GM21576 (cell line): ENCODE data around the gene TSBP1.
"Not testable (repeated sequence)": the region's sequence is repeated elsewhere in the genome, so short reads cannot be mapped to it uniquely, and the experiment has no call there.

Experiments used
- ATAC-seq: cut with Tn5 transposase; IDR thresholded peaks from one replicate; pipeline ENCODE4 v1.9.1; 2021; ENCODE audit warnings: mild to moderate bottlenecking, moderate library complexity; ENCODE audit not compliant: unreplicated experiment

TSBP1 gene

GRCh38 chr6:32375739-32376529 lies 4.2 kb upstream of the TSBP1 start:
- no peak for ATAC-seq

DNA sequence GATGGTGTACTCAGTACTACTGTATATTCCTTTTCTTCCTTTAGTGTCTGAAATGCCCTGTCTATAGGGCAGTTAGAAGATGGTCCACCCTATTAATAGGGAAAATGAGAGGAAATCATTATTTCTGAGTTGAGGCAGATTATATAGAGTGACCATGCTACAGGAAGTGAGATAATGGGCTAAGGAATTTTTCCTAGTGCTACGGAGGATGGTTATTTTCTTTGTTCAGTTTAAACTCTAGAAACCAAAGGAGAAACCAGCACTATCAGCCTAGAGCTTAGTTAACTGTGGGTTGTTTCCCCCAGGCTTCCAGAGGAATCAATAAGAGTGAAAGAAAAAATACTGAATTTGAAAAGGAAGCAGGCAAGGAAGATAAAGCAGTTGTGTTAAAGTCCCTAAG lies 474 bp downstream of the TSBP1 start:
- no peak for ATAC-seq

DNA sequence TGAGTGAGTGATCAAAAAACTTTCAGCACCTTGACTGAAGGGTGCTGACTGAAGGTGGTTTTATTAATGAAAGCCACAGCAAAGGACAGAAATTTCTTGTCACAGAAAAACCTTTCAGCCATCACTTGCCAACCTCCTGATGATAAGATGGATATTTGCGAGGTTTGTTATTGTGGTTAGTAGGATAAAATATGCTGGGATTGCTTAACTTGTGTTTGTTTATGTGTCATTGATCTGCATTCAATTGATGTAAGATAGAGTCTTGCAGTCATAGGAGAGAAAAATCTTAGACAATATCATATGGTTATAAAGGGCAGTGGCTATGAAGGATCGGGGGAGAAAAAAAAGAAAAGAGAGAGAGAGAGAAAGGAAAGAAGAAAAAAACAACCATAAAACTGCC lies 1.2 kb downstream of the TSBP1 start:
- ATAC-seq = no peak

DNA sequence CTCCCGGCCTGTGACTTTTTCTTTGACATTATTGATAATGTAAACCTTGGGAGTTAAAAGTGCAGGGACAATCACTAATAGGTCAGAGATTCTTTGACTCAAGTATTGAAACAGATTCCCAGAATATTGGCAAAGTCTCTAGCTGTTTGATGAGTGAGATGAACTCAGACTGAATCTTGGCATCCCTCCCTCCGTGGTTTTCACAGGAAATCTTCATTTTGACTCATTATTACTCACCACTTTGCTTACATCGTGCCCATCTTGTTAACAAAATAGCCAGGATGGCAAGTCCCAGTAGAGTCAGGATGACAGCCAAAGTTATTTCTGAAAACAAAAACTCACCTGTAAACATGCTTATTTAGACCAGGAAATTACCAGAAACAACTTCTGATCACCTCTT lies 2.0 kb downstream of the TSBP1 start:
- ATAC-seq = no peak

DNA sequence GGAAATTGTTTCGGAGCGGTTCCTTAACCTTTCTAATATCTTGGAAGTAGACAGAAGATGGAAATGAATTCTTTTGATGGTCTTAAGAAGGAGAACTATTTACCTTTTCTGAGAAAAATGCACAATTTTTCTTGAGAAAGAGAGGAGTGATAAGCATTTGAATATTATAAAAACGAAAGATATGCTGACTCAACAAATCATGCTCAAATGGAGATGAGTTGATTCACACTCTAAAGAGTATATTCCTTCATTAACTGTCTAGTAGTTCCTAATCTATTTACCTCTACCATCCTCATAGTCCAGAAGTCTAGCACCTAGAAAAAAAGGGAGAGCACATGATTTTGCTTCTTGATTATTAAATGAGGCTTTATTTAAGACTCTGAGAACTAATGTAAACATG lies 4.1 kb downstream of the TSBP1 start:
- no peak for ATAC-seq

GRCh38 chr6:32359225-32359624 lies 12.5 kb downstream of the TSBP1 start:
- ATAC-seq = not testable (repeated sequence)

- ATAC-seq = not testable (repeated sequence)
Observed at GRCh38 chr6:32358548-32358947, 13.2 kb downstream of the TSBP1 start.

- ATAC-seq = no peak
Observed at GRCh38 chr6:32355018-32355417, 16.7 kb downstream of the TSBP1 start.

DNA sequence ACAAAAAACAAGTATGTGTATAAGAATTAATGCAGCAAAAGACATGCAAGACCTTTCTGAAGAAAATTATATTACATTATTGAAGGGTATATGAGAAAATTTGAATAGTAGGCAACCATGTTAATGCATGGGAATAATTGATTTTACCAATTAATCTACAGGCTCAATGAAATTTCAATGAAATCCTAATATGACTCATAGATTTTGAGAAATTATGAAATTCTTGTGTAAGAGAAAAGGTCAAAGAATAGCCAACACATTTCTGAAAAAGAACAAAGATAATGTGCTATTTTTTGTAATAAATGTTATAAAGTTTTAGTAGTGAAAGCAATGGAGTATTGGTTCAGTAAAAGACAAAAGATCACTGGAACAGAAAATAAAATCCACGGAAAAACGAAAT lies 18.4 kb downstream of the TSBP1 start:
- ATAC-seq = no peak

- ATAC-seq = no peak
Observed at GRCh38 chr6:32340242-32340641, 31.5 kb downstream of the TSBP1 start.

GRCh38 chr6:32337186-32337805 lies 34.4 kb downstream of the TSBP1 start:
- no peak for ATAC-seq

DNA sequence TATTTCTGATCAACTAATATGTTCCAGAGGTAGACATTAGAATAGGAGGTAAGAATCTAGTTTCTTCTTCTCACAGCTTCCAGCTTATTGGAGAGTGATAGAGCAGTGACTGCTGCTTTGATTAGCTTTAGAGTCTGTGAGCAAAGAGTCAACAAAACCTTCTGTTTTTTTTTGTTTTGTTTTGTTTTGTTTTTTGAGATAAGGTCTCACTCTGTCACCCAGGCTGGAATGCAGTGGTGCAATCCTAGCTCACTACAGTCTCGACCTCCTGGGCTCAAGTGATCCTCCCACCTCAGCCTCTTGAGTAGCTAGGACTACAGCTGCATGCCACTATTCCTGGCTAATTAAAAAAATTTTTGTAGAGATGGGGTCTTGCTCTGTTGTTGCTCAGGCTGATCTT lies 39.3 kb downstream of the TSBP1 start:
- ATAC-seq = no peak

DNA sequence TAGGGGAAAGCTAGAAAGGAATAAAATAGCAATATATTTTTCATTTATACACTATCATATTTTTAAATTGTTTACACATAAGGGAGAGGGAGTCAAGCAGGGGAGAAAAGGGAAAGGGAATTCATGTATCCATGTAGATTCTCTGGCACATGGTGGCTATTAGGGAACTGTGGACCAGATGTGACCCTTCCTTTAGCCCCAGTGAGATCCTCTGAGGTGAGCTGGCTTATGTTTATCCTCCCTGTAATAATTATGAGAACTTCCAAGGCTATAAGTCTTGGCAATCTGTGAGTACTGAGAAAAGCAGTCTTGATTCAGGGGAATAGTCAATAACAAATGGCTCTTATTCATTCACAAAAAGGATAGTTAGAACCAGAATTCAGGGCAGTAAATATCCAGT lies 42.6 kb downstream of the TSBP1 start:
- ATAC-seq = no peak

DNA sequence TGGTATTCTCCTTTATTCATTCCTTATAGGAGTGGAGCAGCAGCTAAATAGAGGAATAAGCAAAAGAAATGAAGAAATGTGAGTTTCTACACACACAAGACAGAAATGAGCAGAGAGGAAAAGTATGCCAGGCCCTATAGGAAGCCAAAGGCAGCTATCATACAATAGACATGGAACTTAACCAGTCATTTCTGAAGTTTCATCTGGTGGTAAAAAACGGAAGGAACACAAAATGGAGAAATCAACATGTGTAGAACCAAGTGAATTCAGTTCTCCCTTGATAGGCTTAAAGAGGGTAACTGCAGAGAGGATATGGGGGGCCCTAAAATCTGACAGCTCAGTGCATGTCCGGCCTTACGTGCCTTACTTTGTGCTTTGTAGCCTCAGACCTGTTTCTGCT lies 44.6 kb downstream of the TSBP1 start:
- ATAC-seq = no peak

GRCh38 chr6:32318501-32318900 lies 53.2 kb downstream of the TSBP1 start:
- ATAC-seq = no peak

GRCh38 chr6:32317541-32317940 lies 54.2 kb downstream of the TSBP1 start:
- ATAC-seq = no peak

DNA sequence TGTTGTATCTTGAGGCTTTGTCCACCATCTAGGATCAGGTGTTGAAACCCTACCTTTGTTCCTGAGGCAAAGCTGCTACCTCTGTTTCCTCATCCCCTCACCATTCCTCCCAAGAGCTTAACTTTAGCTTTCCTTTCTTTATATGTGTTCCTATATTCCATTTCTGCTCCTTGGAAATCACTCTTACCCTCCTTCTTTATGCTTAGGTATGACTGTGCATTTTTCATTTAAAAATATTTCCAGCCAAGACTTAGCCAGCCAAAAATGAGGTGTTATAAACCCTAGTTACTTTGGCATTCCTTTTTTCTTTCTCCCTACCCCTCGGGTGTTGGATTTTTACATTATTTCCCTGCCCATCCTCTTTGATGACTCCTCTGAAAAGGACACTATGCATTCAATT lies 57.7 kb downstream of the TSBP1 start:
- no peak for ATAC-seq

- ATAC-seq = no peak
Observed at GRCh38 chr6:32298632-32299336, 72.9 kb downstream of the TSBP1 start.

- ATAC-seq = not testable (repeated sequence)
Observed at GRCh38 chr6:32294980-32295379, 76.7 kb downstream of the TSBP1 start.

GRCh38 chr6:32294566-32294965 lies 77.1 kb downstream of the TSBP1 start:
- ATAC-seq = no peak

- no peak for ATAC-seq
Observed at GRCh38 chr6:32293695-32294094, 78.0 kb downstream of the TSBP1 start.

DNA sequence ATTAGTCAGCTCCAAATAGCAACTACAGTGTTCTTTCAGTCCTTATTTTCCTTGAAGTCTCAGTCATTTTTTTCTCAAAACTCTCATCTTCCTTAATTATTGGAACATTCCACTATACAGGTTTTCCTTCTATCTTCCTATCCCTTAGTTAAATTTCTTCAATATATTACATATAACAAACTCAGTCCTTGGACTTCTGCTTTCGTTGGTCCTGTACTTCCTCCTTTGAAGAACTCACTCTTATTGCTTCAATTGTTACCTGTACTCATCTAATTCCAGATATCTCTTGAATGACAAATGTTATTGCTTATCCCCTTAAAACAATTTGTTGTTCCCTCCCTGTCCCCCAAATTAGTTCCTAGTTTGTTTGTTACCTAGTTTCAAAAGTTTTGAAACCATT lies 80.2 kb downstream of the TSBP1 start:
- ATAC-seq = no peak
